ENCODE results near the gene OR5AU1. TPM values are rescaled to one million over a fixed set of nuclear protein-coding genes. Genes with fewer than 3 reads are reported as not detected.

OR5AU1 gene
- total RNA-seq, 1 donor: not detected

DNA sequence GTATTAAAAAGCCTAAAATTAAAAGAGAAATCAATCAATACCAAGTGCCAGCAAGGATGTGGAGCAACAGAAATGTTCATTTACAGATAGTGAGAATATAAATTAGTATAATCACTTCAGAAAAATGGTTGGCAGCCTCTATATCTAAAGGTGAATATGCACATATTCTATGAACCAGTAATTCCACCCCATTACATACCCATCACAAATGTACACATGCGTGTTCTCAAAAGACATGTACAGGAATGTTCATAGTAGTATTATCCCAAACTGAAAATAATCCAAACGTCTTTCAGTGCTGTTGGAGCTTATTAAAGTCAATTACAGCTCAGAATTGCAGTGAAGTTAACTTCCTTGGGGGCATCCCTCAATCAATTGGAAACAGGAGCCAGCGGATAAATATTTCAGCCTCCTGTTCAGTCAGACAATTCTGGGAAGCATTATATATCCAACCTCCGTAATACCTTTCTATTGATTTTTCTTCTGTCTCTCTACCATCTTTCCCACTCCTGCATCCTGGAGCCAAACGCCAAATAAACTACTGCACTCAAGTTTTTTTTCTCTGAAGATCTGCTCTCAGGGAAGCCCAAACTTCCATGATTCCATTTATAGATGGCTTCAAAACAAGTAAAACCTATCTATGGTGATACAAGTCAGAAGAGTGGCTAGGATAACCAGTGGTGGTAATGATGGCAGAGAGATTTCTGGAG lies 45.0 kb upstream of the OR5AU1 start:
- no peaks in the 10 kb centered on the region for H3K27me3 ChIP-seq (ENCODE audit: insufficient read depth, low read length)
- no peak overlapping the region for H2AFZ ChIP-seq (ENCODE audit: low read length)
- no peak overlapping the region for H3K4me2 ChIP-seq (ENCODE audit: insufficient read depth, low read length)
- no peaks in the 10 kb centered on the region for H3K4me1 ChIP-seq (ENCODE audit: insufficient read depth, low read length)
- H3K79me2 ChIP-seq (ENCODE audit: insufficient read depth, low read length): no peaks in the 10 kb centered on the region
- peaks cover 32% of the 10 kb centered on the region for H3K36me3 ChIP-seq (ENCODE audit: insufficient read depth, low read length)
- DNase-seq (ENCODE audit: insufficient read length, low spot score, missing footprints): no peak
- H3K4me3 ChIP-seq (ENCODE audit: insufficient read depth, low read length): no peak overlapping the region
- no peak overlapping the region for H3K27ac ChIP-seq (ENCODE audit: low read depth, low read length)
- H3K9me3 ChIP-seq (ENCODE audit: low read depth, low read length): no peaks in the 10 kb centered on the region
- H4K20me1 ChIP-seq (ENCODE audit: insufficient read depth, low read length): peaks cover 40% of the 10 kb centered on the region
- TF ChIP-seq CTCF (IDR thresholded peaks at IDR 0.05; ENCODE audit: extremely low read depth, low read depth, low read length): no peak

DNA sequence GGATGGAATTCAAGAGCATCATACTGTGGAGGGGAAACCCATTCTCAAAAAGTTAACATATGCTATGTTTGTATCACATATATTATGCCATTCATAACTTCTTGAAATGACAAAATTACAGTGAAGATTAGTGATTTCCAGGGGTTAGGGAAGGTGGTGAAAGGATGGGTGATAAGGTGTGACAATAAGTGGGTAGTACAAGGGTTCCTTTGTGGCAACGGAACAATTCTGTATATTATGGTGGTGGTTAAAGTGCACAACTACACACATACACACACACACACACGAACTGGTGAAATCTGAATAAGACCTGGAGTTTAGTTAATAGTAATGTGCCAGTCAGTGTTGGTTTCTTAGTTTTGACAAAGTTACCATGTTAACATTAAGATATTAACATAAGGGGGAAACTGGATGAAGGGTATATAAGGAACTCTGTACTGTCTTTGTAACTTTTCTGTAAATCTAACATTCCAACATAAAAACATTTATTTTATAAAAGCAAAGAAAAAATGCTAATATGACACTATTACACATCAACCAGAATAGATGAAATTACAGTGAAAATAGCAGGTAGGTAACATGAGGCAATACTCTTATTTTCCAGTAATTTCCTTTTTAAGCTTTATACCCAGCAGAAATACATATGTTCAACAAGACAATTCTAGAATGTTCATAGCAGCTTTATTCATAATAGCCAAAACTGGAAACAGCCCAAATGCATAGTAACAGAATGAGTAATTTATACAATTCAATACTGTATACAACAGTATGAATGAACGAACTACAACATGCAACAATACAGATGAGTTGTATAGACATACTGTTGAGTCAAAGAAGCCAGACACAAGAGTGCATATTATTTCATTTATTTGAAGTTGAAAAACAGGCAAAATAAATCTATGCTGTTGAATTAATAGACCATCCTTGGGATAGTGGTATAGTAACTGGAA lies 44.0 kb upstream of the OR5AU1 start:
- H2AFZ ChIP-seq (ENCODE audit: low read length): no peak overlapping the region
- H3K4me3 ChIP-seq (ENCODE audit: insufficient read depth, low read length): no peak overlapping the region
- no peaks in the 10 kb centered on the region for H3K4me1 ChIP-seq (ENCODE audit: insufficient read depth, low read length)
- H3K36me3 ChIP-seq (ENCODE audit: insufficient read depth, low read length): peaks cover 21% of the 10 kb centered on the region
- no peak for DNase-seq (ENCODE audit: insufficient read length, low spot score, missing footprints)
- no peak overlapping the region for H3K4me2 ChIP-seq (ENCODE audit: insufficient read depth, low read length)
- H3K9me3 ChIP-seq (ENCODE audit: low read depth, low read length): no peaks in the 10 kb centered on the region
- H3K27ac ChIP-seq (ENCODE audit: low read depth, low read length): no peak overlapping the region
- H3K79me2 ChIP-seq (ENCODE audit: insufficient read depth, low read length): no peaks in the 10 kb centered on the region
- no peak for TF ChIP-seq CTCF (IDR thresholded peaks at IDR 0.05; ENCODE audit: extremely low read depth, low read depth, low read length)
- H4K20me1 ChIP-seq (ENCODE audit: insufficient read depth, low read length): peaks cover 30% of the 10 kb centered on the region
- H3K27me3 ChIP-seq (ENCODE audit: insufficient read depth, low read length): no peaks in the 10 kb centered on the region

GRCh38 chr14:21197418-21198205 lies 41.7 kb upstream of the OR5AU1 start:
- H3K4me1 ChIP-seq (ENCODE audit: insufficient read depth, low read length): no peaks in the 10 kb centered on the region
- peaks cover 4% of the 10 kb centered on the region for H3K36me3 ChIP-seq (ENCODE audit: insufficient read depth, low read length)
- H2AFZ ChIP-seq (ENCODE audit: low read length): no peak overlapping the region
- DNase-seq (ENCODE audit: insufficient read length, low spot score, missing footprints): no peak
- H3K27me3 ChIP-seq (ENCODE audit: insufficient read depth, low read length): no peaks in the 10 kb centered on the region
- peaks cover 16% of the 10 kb centered on the region for H4K20me1 ChIP-seq (ENCODE audit: insufficient read depth, low read length)
- H3K4me3 ChIP-seq (ENCODE audit: insufficient read depth, low read length): no peak overlapping the region
- H3K79me2 ChIP-seq (ENCODE audit: insufficient read depth, low read length): no peaks in the 10 kb centered on the region
- H3K4me2 ChIP-seq (ENCODE audit: insufficient read depth, low read length): no peak overlapping the region
- H3K27ac ChIP-seq (ENCODE audit: low read depth, low read length): no peak overlapping the region
- H3K9me3 ChIP-seq (ENCODE audit: low read depth, low read length): no peaks in the 10 kb centered on the region
- TF ChIP-seq CTCF (IDR thresholded peaks at IDR 0.05; ENCODE audit: extremely low read depth, low read depth, low read length): no peak
